Muscle of arm (tissue), 12 donors: Measurements from ENCODE around the gene MAP3K1. TPM values are rescaled to one million over a fixed set of nuclear protein-coding genes. Genes with fewer than 3 reads are reported as not detected.

ENCODE experiments used
- DNase-seq: peaks from one replicate; pipeline ENCODE4 v3.0.0-alpha.2; 2013
- polyA plus RNA-seq, 12 donors: library from polyadenylated mRNA; unstranded; fragments of 120-200 nt; gene quantifications; one replicate each; pipeline ENCODE4 v1.2.1, GENCODE V29; 2013; ENCODE audit not compliant: insufficient read length in 12 of 12

MAP3K1 gene
- polyA plus RNA-seq, 12 donors, result 12.0 to 114 (median 18.8) TPM

DNA sequence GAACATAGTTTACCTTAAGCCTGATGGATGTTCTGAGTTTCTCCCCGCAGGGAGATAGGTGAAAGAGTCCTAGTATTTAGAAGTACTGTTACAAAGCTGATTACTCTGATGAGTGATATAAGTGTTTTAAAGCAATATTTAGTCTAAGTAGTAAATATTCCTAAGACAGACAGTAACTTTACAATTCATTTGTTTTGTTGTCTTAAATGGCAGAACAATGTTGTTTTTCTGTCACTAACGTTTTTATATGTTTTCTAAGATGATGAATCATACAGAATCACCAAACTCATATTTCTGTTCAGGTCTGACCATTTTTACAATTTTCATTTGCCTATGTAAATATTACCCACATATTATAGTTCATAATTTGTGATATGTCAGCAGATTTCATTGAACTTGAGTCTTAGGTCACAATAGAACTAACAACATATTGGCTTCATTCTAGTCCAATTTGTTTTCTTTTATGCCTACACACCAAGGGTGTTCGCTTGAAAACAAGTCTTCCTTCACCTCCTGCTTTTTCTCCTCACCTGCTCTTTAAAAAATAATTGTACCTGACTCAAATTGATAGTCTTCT, 30.6 kb downstream of the MAP3K1 start:
- no peak for DNase-seq

DNA sequence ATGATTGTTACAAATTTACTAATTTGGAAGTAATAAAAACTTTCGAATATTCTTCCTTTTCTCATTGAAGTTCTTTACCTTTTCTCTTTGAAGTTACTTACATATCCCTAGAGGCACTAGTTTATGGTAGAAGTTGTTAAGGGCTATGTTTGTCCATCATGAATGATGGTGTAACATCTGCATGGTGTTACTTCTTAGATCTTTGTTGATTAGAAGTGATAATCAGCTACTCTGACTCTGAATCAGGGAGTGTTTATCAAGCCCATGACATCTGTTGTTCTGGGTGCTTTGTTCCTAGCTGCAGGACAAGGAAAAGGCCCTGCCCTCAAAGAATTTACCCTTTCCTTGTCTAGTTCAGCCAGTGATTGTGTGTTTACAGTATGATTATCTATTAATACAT, 32.9 kb downstream of the MAP3K1 start:
- no peak for DNase-seq

DNA sequence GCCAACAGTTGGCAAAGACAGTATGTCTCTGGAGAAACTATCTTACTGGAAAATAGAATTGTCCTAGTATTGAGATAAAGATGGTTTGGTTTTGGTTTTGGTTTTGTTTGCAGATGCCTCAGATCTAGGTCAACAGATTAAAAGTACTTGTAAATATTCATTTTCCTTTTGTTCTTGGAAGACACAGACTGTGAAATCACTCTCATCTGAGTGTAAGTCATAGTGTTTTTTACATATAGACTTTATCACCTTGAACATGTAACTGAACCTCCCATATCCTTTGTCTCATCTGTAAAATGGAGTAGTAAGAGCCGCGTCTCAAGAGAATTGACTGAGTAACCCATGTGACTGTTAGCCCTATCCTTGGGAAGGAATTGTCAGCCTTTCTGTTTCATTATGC, 34.3 kb downstream of the MAP3K1 start:
- DNase-seq, result no peak

DNA sequence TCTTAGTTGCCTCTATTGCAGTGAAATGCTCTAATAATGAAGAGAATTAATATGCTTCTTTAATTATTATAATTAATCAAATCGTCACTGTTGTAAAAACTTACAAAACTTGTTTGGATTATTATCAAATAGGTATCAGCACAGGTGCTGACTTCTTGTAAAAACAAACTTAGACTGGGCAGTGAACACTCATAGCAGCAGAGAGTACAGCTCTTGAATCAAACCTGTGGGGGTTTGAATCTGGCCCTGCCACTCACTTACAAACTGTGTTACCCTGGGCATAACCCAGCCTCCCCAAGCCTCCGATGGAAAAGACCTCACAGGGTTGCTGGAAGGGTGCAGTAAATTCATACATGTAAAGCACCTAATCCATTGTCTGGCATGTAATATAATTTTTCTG, 35.1 kb downstream of the MAP3K1 start:
- DNase-seq, result no peak

DNA sequence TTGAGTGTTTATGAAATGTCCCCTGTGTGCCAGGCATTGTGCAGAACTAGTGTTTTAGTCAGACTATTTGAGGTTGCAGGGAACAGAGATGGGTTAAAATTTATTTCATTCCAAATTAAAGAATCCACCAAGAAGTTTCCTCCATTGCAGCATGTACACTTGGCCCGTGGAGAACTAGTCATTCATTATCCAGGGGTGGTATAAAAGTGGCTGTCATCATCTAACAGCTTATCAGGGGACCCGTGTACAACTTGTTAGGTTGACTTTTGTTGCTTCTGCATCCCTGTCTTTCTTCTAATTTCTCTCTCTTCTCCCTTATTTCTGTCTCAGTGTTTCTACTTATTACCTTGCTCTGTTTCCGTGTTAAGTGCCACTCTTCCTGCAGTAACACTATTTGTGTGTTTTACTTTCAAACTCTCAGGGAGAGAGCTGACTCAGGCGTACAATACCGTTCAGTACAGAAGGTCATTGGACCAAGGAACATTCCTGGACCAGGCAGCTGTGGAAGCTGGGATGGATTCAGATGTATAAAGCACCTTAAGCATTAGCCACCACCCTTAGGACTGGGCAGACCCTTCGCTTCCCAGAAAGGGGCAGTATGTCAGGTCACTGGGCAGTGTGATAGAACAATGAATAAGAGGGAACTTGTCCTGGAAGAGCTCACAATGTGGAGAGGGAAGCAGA, 36.1 kb downstream of the MAP3K1 start:
- no peak for DNase-seq

DNA sequence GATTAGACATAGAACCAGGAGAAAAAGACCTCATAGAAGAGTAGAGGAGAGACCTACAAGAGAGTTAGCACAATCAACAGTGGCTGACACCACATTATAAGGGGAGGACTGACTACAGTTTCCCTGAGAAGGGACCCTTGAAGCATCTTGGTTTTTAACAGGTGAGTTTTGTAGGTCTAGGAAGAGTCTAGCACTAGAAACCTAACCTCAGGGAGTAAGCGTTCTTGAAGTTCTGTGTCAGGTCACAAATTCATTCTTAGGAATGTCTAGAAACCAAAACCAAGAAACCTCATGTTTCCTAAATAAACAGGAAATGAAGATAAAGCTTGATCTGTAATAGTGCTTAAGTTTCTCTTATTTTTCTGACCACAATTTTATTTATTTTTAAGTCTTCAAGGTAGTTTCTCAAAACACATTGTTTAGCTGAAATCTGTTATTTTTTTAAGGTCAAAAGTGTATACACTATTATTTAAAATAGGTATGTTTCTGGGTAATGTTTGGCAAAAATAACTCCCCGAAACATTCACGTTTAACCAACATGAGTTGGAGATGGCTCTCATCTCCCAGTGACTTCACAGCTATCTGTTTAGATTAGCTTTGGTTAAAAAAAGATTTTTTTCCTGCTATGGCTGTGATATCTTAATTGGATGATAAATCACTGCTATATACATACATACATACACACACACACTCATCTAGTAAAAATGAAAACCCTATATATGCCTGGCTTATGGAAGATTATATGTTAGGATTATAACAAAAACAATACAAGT, 37.1 kb downstream of the MAP3K1 start:
- DNase-seq, result no peak

DNA sequence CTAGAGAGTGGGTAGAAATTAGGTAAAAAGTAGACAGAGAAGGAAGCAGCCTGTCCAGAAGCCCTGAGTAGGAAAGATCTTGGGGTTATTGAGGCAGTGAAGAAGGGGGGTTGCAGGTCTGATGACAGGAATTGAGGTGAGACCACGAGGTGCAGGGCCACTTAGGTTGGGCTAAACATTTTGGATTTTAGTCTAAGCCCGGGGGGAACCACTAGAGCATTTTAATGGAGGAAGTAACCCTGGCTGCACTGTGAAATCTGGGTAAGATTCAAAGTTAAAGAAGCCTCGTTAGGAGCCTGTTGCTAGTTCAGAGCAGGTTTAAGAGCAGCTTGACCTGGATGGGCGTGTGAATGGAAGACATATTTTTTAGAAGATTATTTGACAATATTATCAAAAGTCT, 38.3 kb downstream of the MAP3K1 start:
- DNase-seq, result no peak

DNA sequence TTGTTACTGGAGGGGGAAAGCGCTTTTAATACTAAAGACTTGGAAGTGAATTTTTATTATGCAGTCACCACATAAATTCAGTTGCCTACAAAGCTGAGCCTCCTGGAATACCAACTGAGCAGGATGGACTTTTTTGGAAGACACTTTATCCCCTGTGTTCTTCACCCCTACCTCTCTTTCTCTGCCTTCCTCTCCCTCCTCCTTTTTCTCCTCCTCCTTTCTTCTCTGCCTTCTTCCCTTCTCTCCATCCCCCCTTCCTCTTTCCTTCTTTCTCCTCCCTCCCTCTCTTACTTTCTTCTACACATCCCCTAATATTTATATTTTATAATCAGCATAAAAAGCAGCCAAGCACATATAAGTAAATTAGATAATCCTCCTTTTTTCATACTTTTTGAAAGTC, 39.6 kb downstream of the MAP3K1 start:
- DNase-seq, result no peak

DNA sequence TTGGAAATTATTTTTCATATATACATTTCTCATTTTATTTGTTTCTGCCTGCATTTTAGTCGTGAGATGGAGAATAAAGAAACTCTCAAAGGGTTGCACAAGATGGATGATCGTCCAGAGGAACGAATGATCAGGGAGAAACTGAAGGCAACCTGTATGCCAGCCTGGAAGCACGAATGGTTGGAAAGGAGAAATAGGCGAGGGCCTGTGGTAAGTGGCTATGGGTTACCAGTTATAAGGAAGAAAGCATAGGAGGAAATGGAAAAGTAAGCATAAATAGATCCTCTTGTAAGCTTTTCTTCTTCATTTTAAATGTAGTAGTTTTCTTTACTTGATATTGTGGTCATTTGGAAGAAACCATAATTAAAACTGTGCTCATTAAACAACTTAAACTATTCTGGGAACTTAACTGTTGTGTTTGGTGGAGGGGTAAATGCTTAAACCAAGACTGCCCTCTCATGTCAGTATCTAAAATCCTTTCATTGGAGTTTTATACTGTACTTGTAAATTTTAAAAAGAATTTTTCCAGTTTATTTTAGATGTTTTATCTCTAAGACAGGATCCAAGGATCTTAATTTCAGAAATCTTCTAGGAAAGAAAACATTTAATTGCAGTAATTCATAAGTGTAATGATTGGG, 41.3 kb downstream of the MAP3K1 start:
- DNase-seq, result no peak

DNA sequence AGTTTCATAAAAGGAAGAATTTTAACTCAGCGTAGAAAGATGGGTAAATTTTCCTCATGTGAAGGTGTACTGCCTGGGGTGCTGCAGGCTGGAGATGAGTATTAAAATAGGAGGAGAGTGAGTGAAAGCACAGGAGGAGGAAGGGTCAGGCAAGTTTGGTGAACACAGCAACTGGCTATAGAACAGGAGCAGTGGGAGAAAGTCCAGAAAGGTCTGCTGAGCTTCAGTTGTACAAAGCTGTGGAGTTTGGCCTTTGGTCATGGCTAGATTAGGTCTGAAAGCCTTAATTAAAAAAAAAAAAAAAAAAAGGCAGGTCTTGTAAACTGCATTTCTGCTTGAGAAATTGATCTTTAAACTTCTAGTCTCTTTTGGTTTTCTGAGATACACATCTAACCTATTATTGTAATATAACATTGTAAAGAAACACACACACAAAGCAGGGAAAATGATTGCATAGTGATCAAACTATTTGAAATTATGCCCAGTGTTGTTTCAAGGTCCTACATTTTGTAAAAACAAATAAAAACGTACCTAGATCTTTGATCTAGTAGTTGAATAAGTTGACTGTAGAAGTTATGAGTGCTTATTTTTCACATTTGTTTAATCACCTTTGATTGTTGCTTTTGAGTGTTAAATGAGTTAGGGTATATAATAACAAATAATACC, 43.6 kb downstream of the MAP3K1 start:
- no peak for DNase-seq

DNA sequence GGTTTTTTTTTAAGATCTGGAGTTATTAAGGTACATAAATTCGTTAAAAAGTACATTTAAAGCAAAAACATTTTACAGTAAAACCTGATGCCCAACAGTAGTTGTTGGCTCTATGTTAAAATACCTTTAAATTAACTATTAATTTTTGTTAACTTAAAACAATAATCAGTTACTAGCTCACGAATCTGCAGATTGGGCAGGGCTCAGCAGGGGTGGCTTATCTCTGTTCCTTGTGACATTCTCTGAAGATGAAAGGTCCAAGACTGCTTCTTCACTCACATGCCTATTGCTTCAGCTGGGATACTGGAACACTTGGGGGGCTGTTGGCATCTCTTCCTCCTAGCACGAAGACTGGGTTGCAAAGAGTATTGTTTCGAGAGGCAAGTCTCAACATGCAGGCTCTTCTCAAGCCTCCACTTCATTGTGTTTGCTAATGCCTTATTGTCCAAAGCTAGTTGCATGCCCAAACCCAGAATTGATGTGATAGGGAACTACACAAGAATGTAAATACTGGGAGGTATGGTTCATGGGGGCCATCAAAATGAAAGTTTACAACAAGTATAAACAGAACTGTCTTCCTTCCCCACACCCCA, 46.6 kb downstream of the MAP3K1 start:
- no peak for DNase-seq

DNA sequence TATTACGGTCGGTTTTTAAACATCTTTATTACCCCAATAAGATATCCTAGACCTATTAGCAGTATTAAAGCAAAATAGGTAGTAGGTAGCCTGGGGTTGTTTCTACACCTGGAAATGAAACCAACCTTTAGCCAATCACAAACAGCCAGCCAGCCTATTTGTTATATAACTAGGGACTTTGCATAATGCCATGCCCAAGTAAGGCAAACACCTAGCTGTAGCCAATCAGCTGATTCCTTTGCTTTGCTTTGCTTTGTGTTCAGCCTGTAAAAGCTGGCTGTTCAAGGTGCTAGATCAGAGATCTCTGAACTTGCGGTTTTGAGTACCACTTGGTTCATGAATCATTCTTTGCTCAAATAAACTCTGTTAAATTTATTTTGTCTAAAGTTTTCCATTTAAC, 47.6 kb downstream of the MAP3K1 start:
- DNase-seq, result no peak

DNA sequence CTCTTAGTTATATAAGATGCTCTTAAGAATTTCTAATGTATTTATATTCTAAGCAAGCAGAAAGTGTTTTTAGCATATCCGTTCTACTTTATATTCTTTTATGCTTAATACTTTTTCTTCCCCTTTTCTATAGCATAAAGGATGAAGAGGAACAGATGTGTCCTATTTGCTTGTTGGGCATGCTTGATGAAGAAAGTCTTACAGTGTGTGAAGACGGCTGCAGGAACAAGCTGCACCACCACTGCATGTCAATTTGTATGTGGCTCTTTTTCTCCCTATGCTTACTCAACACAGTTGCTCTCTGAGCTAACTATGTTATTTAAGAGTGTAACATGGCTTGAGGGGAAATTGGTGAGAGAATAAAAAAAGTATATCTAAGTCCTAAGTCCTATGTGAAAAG, 56.4 kb downstream of the MAP3K1 start:
- DNase-seq, result no peak

DNA sequence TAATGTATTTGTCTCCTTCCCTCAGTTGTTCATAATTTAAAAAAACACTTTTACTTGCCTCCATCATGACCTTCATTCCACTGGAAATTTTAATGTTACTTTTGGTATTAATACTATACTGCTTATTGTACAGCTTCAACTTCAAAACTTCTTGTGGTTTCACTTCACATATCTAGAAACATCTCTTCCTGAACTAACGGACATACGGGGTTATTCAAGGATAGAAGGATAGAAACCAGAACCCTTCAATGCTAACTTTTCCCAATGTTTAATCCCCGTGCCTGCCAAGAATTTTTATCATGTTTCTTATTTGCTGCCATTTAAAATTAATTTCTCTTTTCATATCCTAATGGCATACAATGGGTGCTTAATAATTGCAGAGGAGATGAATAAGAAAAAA, 57.7 kb downstream of the MAP3K1 start:
- DNase-seq, result no peak

DNA sequence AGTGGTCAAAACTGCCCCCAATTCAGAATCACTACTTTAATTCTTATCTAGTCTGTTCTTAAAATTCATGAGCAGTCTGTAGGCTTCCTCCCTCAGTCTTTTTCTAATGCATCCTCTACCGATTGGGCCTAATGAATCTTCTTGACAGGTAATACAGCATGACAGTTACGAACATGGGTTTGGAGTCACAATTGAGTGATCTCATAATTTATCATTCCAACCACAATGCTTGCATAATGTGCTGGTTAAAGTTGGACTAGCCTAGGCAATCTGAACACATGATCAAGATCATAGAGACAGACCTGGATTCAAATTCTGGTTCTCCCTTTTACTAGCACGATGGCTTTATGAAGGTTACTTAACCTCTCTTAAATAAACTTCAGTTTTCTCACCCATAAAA, 61.0 kb downstream of the MAP3K1 start:
- DNase-seq, result no peak

DNA sequence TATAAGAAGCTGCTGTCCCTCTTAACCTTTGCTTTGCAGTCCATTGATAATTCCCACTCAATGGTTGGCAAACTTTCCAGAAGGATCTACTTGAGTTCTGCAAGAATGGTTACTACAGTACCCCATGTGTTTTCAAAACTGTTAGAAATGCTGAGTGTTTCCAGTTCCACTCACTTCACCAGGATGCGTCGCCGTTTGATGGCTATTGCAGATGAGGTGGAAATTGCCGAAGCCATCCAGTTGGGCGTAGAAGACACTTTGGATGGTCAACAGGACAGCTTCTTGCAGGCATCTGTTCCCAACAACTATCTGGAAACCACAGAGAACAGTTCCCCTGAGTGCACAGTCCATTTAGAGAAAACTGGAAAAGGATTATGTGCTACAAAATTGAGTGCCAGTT, 66.2 kb downstream of the MAP3K1 start:
- no peak for DNase-seq

DNA sequence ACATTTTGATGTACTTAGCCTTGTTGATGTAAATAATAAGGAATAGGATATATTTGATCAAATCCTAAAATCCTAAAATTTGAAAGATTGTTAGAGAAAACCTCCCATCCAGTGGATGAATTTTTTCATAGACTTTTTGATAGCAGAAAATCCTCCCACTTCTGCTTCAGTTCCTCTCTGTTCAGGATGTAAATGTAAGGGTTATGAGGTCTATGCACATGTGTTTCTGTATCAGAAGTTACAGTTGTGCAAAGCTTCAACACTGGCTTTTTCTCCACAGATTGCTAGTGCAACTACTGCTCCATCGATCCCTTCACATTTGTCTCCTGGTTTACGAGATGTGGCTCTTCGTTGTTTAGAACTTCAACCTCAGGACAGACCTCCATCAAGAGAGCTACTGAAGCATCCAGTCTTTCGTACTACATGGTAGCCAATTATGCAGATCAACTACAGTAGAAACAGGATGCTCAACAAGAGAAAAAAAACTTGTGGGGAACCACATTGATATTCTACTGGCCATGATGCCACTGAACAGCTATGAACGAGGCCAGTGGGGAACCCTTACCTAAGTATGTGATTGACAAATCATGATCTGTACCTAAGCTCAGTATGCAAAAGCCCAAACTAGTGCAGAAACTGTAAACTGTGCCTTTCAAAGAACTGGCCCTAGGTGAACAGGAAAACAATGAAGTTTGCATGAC, 78.1 kb downstream of the MAP3K1 start:
- no peak for DNase-seq

DNA sequence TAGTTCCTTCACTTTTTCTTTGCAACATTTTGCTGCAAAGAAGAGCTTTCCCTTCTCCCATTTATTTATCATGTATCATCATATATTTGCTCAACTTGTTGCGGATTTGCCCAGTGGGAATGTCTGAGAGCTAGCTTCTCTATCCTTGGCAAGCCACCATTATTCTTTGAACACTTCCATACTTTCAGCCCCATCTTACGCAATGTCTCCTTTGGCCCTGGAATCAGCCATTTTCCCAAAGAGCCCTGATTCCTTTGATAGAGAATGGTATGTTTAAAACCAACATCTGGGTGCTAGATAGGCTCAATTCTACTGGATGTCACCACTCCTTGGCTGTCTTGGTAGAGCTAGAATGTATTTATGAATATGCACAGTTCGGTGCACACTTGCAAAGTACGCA, 81.4 kb downstream of the MAP3K1 start:
- DNase-seq, result no peak

DNA sequence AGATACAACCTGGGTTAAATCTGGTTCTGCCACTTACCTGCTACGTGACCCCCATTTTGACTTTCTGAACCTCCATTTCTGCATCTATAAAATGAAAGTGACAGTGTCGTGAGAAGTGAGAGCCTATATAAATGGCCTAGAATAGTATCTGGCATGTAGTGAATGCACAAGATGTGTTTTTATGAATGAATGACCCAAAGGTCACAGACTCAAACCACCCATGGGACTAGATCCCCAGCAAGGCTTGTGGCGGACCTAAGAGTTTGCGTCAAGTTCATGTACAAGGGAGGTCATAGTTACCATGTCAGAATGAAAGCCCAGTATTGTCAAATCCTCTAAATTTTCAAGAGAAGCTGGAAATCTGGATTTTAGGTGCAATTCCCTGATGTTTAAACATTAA, 82.9 kb downstream of the MAP3K1 start:
- no peak for DNase-seq

DNA sequence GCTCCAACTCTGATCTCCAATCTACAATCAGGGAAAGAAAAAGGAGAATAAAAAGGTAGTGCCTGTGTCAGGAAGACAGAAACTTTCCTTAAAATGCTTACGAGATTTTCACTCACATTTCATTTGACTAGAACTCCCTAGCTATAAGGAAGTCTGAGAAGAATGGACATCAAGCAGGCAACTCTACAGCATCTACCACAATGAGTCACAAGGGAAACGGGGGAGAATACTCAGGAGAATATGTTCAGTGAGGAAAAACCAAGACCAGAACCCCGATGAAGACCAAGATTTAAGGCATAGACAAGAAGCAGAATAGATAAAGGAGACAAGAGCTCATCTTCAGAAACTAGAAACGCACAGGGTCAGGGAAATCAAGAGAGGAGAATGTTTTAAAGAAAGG, 85.0 kb downstream of the MAP3K1 start:
- DNase-seq, result no peak

DNA sequence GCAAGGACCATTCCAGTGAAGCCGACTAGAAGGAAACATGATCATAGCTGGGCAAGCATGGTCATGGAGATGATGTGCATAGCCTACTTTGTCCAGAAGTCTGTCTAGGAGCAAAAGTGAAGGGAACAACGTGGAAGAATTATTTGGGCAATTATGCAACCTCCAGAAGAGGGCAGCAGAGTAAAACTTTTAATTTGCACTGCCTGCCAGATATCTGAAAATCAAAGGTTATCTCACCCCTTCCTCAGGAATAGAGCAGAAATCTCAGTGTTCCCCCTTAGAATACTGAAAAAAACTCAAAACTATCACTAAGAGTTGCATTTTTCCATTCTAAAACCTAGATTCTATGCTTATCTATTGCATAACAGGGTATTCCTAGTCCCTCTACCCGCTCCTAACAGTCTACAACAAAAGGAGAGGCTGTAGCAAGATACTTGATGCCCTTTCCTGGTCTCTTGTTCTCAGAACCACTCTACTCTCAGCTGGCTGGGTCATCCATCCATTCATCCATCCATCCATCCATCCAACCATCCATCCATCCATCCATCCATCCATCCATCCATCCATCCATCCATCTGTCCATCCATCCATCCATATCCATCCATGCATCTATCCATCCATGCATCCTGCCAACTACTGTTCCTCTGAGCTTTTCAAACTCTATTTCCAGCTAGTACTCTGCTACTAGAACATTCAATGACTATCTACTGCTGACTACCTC, 85.7 kb downstream of the MAP3K1 start:
- peak; percentile 35 for DNase-seq
